GM18517 (cell line): ENCODE results near the gene BRF1.

Source experiments
- ATAC-seq: cut with Tn5 transposase; IDR thresholded peaks from one replicate; pipeline ENCODE4 v1.9.1; 2021; ENCODE audit warnings: mild to moderate bottlenecking, moderate library complexity; ENCODE audit not compliant: unreplicated experiment

Gene BRF1

GRCh38 chr14:105165134-105165704 is 135.6 kb downstream of the BRF1 start:
- ATAC-seq = no peak

GRCh38 chr14:105163040-105163742 is 137.6 kb downstream of the BRF1 start:
- no peak for ATAC-seq

GRCh38 chr14:105162669-105162979 is 138.2 kb downstream of the BRF1 start:
- ATAC-seq = no peak

GRCh38 chr14:105161964-105162668 is 138.7 kb downstream of the BRF1 start:
- ATAC-seq = no peak

- no peak for ATAC-seq
Observed at GRCh38 chr14:105161309-105161708, 139.5 kb downstream of the BRF1 start.

- no peak for ATAC-seq
Observed at GRCh38 chr14:105160776-105161175, 140.0 kb downstream of the BRF1 start.

GRCh38 chr14:105159344-105159743 is 141.5 kb downstream of the BRF1 start:
- ATAC-seq = no peak
